Measurements from ENCODE around the gene BZW2.

BZW2 gene

GRCh38 chr7:16603633-16604032, 42.3 kb upstream of the BZW2 start:
- Histone ChIP-seq H3F3A (ENCODE audit: control insufficient read depth, insufficient read depth) (no peaks in the 10 kb centered on the region), H4K20me1 (ENCODE audit: control insufficient read depth, insufficient read depth, low read depth, low read length) (no peaks in the 10 kb centered on the region), H3K4me2 (ENCODE audit: low read length) (no peak overlapping the region), H3K9me2 (replicated peaks; ENCODE audit: control insufficient read depth, low read length) (no peaks in the 10 kb centered on the region), H3K9me3 (ENCODE audit: control insufficient read depth, insufficient read depth, low read length) (no peaks in the 10 kb centered on the region), H3K4me3 (ENCODE audit: low read length) (no peak overlapping the region), H3K27me3 (ENCODE audit: control insufficient read depth, low read length) (no peaks in the 10 kb centered on the region), H3K36me3 (ENCODE audit: control insufficient read depth, low read length) (peaks cover 21% of the 10 kb centered on the region), H3K27ac (ENCODE audit: low read depth, low read length) (no peak overlapping the region), H3K79me2 (ENCODE audit: control insufficient read depth, low read length) (no peaks in the 10 kb centered on the region), H3K4me1 (ENCODE audit: control insufficient read depth, low read length) (no peaks in the 10 kb centered on the region)
- TF ChIP-seq EZH2phosphoT487 (IDR thresholded peaks at IDR 0.05; ENCODE audit: borderline replicate concordance, low read length) (no peak), CTCF (IDR thresholded peaks at IDR 0.05; ENCODE audit: low read depth, low read length, poor library complexity, severe bottlenecking) (no peak)

- H3K27ac ChIP-seq (ENCODE audit: low read depth, low read length), result no peak overlapping the region
- TF ChIP-seq CTCF (IDR thresholded peaks at IDR 0.05; ENCODE audit: low read depth, low read length, poor library complexity, severe bottlenecking) (peak; percentile 13), EZH2phosphoT487 (IDR thresholded peaks at IDR 0.05; ENCODE audit: borderline replicate concordance, low read length) (no peak)
- H3F3A ChIP-seq (ENCODE audit: control insufficient read depth, insufficient read depth), result no peaks in the 10 kb centered on the region
- H3K79me2 ChIP-seq (ENCODE audit: control insufficient read depth, low read length), result no peaks in the 10 kb centered on the region
- H3K9me3 ChIP-seq (ENCODE audit: control insufficient read depth, insufficient read depth, low read length), result no peaks in the 10 kb centered on the region
- no peaks in the 10 kb centered on the region for H3K27me3 ChIP-seq (ENCODE audit: control insufficient read depth, low read length)
- H3K36me3 ChIP-seq (ENCODE audit: control insufficient read depth, low read length), result peaks cover 21% of the 10 kb centered on the region
- no peaks in the 10 kb centered on the region for H3K9me2 ChIP-seq (replicated peaks; ENCODE audit: control insufficient read depth, low read length)
- H3K4me1 ChIP-seq (ENCODE audit: control insufficient read depth, low read length), result no peaks in the 10 kb centered on the region
- no peaks in the 10 kb centered on the region for H4K20me1 ChIP-seq (ENCODE audit: control insufficient read depth, insufficient read depth, low read depth, low read length)
- no peak overlapping the region for H3K4me2 ChIP-seq (ENCODE audit: low read length)
- no peak overlapping the region for H3K4me3 ChIP-seq (ENCODE audit: low read length)
These were observed 41.9 kb upstream of the BZW2 start for GRCh38 chr7:16604054-16604453.

- Histone ChIP-seq H3K27me3 (ENCODE audit: control insufficient read depth, low read length) (no peaks in the 10 kb centered on the region), H3K4me2 (ENCODE audit: low read length) (no peak overlapping the region), H3K9me2 (replicated peaks; ENCODE audit: control insufficient read depth, low read length) (no peaks in the 10 kb centered on the region), H3K4me3 (ENCODE audit: low read length) (no peak overlapping the region), H3K27ac (ENCODE audit: low read depth, low read length) (no peak overlapping the region), H3K36me3 (ENCODE audit: control insufficient read depth, low read length) (peaks cover 15% of the 10 kb centered on the region), H3K79me2 (ENCODE audit: control insufficient read depth, low read length) (no peaks in the 10 kb centered on the region), H4K20me1 (ENCODE audit: control insufficient read depth, insufficient read depth, low read depth, low read length) (no peaks in the 10 kb centered on the region), H3K9me3 (ENCODE audit: control insufficient read depth, insufficient read depth, low read length) (no peaks in the 10 kb centered on the region), H3K4me1 (ENCODE audit: control insufficient read depth, low read length) (no peaks in the 10 kb centered on the region), H3F3A (ENCODE audit: control insufficient read depth, insufficient read depth) (no peaks in the 10 kb centered on the region)
- no peak for TF ChIP-seq CTCF (IDR thresholded peaks at IDR 0.05; ENCODE audit: low read depth, low read length, poor library complexity, severe bottlenecking)
- no peak for TF ChIP-seq EZH2phosphoT487 (IDR thresholded peaks at IDR 0.05; ENCODE audit: borderline replicate concordance, low read length)
These were observed 39.3 kb upstream of the BZW2 start for GRCh38 chr7:16606704-16607103.

All from DOHH2 (cell line).